ENCODE results near the gene ANKRD16.
"Not testable (repeated sequence)": the region's sequence is repeated elsewhere in the genome, so short reads cannot be mapped to it uniquely, and the experiment has no call there.

ANKRD16 gene

GRCh38 chr10:5830629-5831445, 58.9 kb downstream of the ANKRD16 start:
- no peaks in the 10 kb centered on the region for H3K9me3 ChIP-seq (ENCODE audit: control insufficient read depth, low read length)
- H3K4me1 ChIP-seq (ENCODE audit: control insufficient read depth, insufficient read depth, low read length, poor library complexity, severe bottlenecking): no peaks in the 10 kb centered on the region
- H3K27ac ChIP-seq (ENCODE audit: insufficient read depth, low read length, poor library complexity, severe bottlenecking): no peak overlapping the region
- H3K27me3 ChIP-seq (replicated peaks; ENCODE audit: control insufficient read depth, insufficient read depth, low read length, poor library complexity, severe bottlenecking): no peaks in the 10 kb centered on the region
- H3K36me3 ChIP-seq (ENCODE audit: control insufficient read depth, insufficient read depth, low read length): no peaks in the 10 kb centered on the region
- DNase-seq: no peak
- no peak overlapping the region for H3K4me3 ChIP-seq (ENCODE audit: insufficient read depth, low read depth, low read length, poor library complexity, severe bottlenecking)

- H3K4me3 ChIP-seq (ENCODE audit: insufficient read depth, low read depth, low read length, poor library complexity, severe bottlenecking): no peak overlapping the region
- no peak overlapping the region for H3K27ac ChIP-seq (ENCODE audit: insufficient read depth, low read length, poor library complexity, severe bottlenecking)
- no peak for DNase-seq
- H3K4me1 ChIP-seq (ENCODE audit: control insufficient read depth, insufficient read depth, low read length, poor library complexity, severe bottlenecking): no peaks in the 10 kb centered on the region
- H3K9me3 ChIP-seq (ENCODE audit: control insufficient read depth, low read length): no peaks in the 10 kb centered on the region
- H3K36me3 ChIP-seq (ENCODE audit: control insufficient read depth, insufficient read depth, low read length): no peaks in the 10 kb centered on the region
- no peaks in the 10 kb centered on the region for H3K27me3 ChIP-seq (replicated peaks; ENCODE audit: control insufficient read depth, insufficient read depth, low read length, poor library complexity, severe bottlenecking)
Observed at GRCh38 chr10:5829267-5829666, 60.4 kb downstream of the ANKRD16 start.

- no peak for DNase-seq
- Histone ChIP-seq H3K4me3 (ENCODE audit: insufficient read depth, low read depth, low read length, poor library complexity, severe bottlenecking) (no peak overlapping the region), H3K4me1 (ENCODE audit: control insufficient read depth, insufficient read depth, low read length, poor library complexity, severe bottlenecking) (no peaks in the 10 kb centered on the region), H3K27ac (ENCODE audit: insufficient read depth, low read length, poor library complexity, severe bottlenecking) (no peak overlapping the region), H3K27me3 (replicated peaks; ENCODE audit: control insufficient read depth, insufficient read depth, low read length, poor library complexity, severe bottlenecking) (no peaks in the 10 kb centered on the region), H3K36me3 (ENCODE audit: control insufficient read depth, insufficient read depth, low read length) (no peaks in the 10 kb centered on the region), H3K9me3 (ENCODE audit: control insufficient read depth, low read length) (no peaks in the 10 kb centered on the region)
Observed at GRCh38 chr10:5828725-5829124, 61.0 kb downstream of the ANKRD16 start.

- Histone ChIP-seq H3K4me1 (ENCODE audit: control insufficient read depth, insufficient read depth, low read length, poor library complexity, severe bottlenecking) (no peaks in the 10 kb centered on the region), H3K27me3 (replicated peaks; ENCODE audit: control insufficient read depth, insufficient read depth, low read length, poor library complexity, severe bottlenecking) (no peaks in the 10 kb centered on the region), H3K27ac (ENCODE audit: insufficient read depth, low read length, poor library complexity, severe bottlenecking) (no peak overlapping the region), H3K4me3 (ENCODE audit: insufficient read depth, low read depth, low read length, poor library complexity, severe bottlenecking) (no peak overlapping the region), H3K36me3 (ENCODE audit: control insufficient read depth, insufficient read depth, low read length) (no peaks in the 10 kb centered on the region), H3K9me3 (ENCODE audit: control insufficient read depth, low read length) (no peaks in the 10 kb centered on the region)
- DNase-seq: no peak
Observed at GRCh38 chr10:5827841-5828240, 61.9 kb downstream of the ANKRD16 start.

GRCh38 chr10:5826511-5826910, 63.2 kb downstream of the ANKRD16 start:
- H3K27me3 ChIP-seq (replicated peaks; ENCODE audit: control insufficient read depth, insufficient read depth, low read length, poor library complexity, severe bottlenecking); H3K27ac ChIP-seq (ENCODE audit: insufficient read depth, low read length, poor library complexity, severe bottlenecking); H3K4me1 ChIP-seq (ENCODE audit: control insufficient read depth, insufficient read depth, low read length, poor library complexity, severe bottlenecking); H3K36me3 ChIP-seq (ENCODE audit: control insufficient read depth, insufficient read depth, low read length); H3K9me3 ChIP-seq (ENCODE audit: control insufficient read depth, low read length); H3K4me3 ChIP-seq (ENCODE audit: insufficient read depth, low read depth, low read length, poor library complexity, severe bottlenecking); DNase-seq: not testable (repeated sequence)

GRCh38 chr10:5818894-5819293, 70.8 kb downstream of the ANKRD16 start:
- no peaks in the 10 kb centered on the region for H3K27me3 ChIP-seq (replicated peaks; ENCODE audit: control insufficient read depth, insufficient read depth, low read length, poor library complexity, severe bottlenecking)
- no peak for DNase-seq
- H3K4me1 ChIP-seq (ENCODE audit: control insufficient read depth, insufficient read depth, low read length, poor library complexity, severe bottlenecking): peaks cover 9% of the 10 kb centered on the region
- no peaks in the 10 kb centered on the region for H3K9me3 ChIP-seq (ENCODE audit: control insufficient read depth, low read length)
- no peak overlapping the region for H3K27ac ChIP-seq (ENCODE audit: insufficient read depth, low read length, poor library complexity, severe bottlenecking)
- no peak overlapping the region for H3K4me3 ChIP-seq (ENCODE audit: insufficient read depth, low read depth, low read length, poor library complexity, severe bottlenecking)
- H3K36me3 ChIP-seq (ENCODE audit: control insufficient read depth, insufficient read depth, low read length): no peaks in the 10 kb centered on the region

- no peak overlapping the region for H3K27ac ChIP-seq (ENCODE audit: insufficient read depth, low read length, poor library complexity, severe bottlenecking)
- H3K36me3 ChIP-seq (ENCODE audit: control insufficient read depth, insufficient read depth, low read length): no peaks in the 10 kb centered on the region
- peaks cover 9% of the 10 kb centered on the region for H3K4me1 ChIP-seq (ENCODE audit: control insufficient read depth, insufficient read depth, low read length, poor library complexity, severe bottlenecking)
- H3K9me3 ChIP-seq (ENCODE audit: control insufficient read depth, low read length): no peaks in the 10 kb centered on the region
- H3K27me3 ChIP-seq (replicated peaks; ENCODE audit: control insufficient read depth, insufficient read depth, low read length, poor library complexity, severe bottlenecking): no peaks in the 10 kb centered on the region
- DNase-seq: no peak
- H3K4me3 ChIP-seq (ENCODE audit: insufficient read depth, low read depth, low read length, poor library complexity, severe bottlenecking): no peak overlapping the region
Observed at GRCh38 chr10:5818048-5818331, 71.7 kb downstream of the ANKRD16 start.

GRCh38 chr10:5817322-5818047, 72.2 kb downstream of the ANKRD16 start:
- Histone ChIP-seq H3K4me3 (ENCODE audit: insufficient read depth, low read depth, low read length, poor library complexity, severe bottlenecking) (no peak overlapping the region), H3K36me3 (ENCODE audit: control insufficient read depth, insufficient read depth, low read length) (no peaks in the 10 kb centered on the region), H3K27ac (ENCODE audit: insufficient read depth, low read length, poor library complexity, severe bottlenecking) (no peak overlapping the region), H3K27me3 (replicated peaks; ENCODE audit: control insufficient read depth, insufficient read depth, low read length, poor library complexity, severe bottlenecking) (no peaks in the 10 kb centered on the region), H3K9me3 (ENCODE audit: control insufficient read depth, low read length) (no peaks in the 10 kb centered on the region), H3K4me1 (ENCODE audit: control insufficient read depth, insufficient read depth, low read length, poor library complexity, severe bottlenecking) (peaks cover 9% of the 10 kb centered on the region)
- DNase-seq: no peak

GRCh38 chr10:5816170-5816569, 73.5 kb downstream of the ANKRD16 start:
- Histone ChIP-seq H3K27me3 (replicated peaks; ENCODE audit: control insufficient read depth, insufficient read depth, low read length, poor library complexity, severe bottlenecking) (no peaks in the 10 kb centered on the region), H3K4me1 (ENCODE audit: control insufficient read depth, insufficient read depth, low read length, poor library complexity, severe bottlenecking) (peaks cover 9% of the 10 kb centered on the region), H3K9me3 (ENCODE audit: control insufficient read depth, low read length) (no peaks in the 10 kb centered on the region), H3K27ac (ENCODE audit: insufficient read depth, low read length, poor library complexity, severe bottlenecking) (no peak overlapping the region), H3K36me3 (ENCODE audit: control insufficient read depth, insufficient read depth, low read length) (no peaks in the 10 kb centered on the region), H3K4me3 (ENCODE audit: insufficient read depth, low read depth, low read length, poor library complexity, severe bottlenecking) (no peak overlapping the region)
- DNase-seq: no peak
